ENCODE data around the gene SMTN.

DNA sequence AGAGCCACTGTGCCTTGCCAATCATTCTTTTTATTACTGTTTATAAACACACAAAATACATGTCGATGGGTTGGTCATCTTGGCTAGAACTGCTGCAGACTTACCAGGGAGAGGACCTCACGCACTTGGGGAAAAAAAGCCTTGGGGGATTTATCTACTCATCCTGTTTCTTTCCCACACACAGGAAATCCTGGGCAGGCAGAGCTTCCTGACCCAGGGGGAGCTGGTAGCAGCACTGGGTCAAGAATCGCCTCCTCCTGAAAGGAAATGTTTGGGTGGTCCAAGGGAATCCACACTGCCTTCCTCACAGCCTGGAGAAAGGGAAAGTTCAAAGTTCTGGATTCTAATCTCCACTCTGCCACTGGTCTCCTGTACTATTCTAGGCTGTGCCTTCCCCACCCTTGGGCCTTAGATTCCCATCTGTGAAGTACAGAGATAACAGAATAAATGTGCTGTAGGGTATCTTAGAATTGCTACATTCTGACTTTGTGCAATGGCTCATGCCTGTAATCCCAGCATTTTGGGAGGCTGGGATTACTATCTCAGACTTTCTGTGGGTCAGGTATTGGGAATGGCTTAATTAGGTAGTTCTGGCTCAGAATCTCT lies 31.2 kb upstream of the SMTN start:
- no peak for TF ChIP-seq POLR2AphosphoS5 (IDR thresholded peaks at IDR 0.05)
- TF ChIP-seq, protein P1, sequence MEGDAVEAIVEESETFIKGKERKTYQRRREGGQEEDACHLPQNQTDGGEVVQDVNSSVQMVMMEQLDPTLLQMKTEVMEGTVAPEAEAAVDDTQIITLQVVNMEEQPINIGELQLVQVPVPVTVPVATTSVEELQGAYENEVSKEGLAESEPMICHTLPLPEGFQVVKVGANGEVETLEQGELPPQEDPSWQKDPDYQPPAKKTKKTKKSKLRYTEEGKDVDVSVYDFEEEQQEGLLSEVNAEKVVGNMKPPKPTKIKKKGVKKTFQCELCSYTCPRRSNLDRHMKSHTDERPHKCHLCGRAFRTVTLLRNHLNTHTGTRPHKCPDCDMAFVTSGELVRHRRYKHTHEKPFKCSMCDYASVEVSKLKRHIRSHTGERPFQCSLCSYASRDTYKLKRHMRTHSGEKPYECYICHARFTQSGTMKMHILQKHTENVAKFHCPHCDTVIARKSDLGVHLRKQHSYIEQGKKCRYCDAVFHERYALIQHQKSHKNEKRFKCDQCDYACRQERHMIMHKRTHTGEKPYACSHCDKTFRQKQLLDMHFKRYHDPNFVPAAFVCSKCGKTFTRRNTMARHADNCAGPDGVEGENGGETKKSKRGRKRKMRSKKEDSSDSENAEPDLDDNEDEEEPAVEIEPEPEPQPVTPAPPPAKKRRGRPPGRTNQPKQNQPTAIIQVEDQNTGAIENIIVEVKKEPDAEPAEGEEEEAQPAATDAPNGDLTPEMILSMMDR (IDR thresholded peaks at IDR 0.05) = no peak
